Tibial nerve (tissue), 4 donors: ENCODE data around the gene HLA-C. TPM values are rescaled to one million over a fixed set of nuclear protein-coding genes. Genes with fewer than 3 reads are reported as not detected.

Source experiments
- DNase-seq, 2 donors: peaks; one replicate each; pipeline ENCODE4 v3.0.0-alpha.2; 2019; ENCODE audit warnings: low spot score in 2 of 2
- H3K27ac ChIP-seq, 4 donors: fragments of 200-600 bp; sonication (generic) in 3 of 4; one replicate each; pipeline ENCODE4 v1.5.1; 2017 to 2019; ENCODE audit warnings: mild to moderate bottlenecking in 1 of 4
- H3K27me3 ChIP-seq, 2 donors: fragments of 200-600 bp; sonication (generic) in 1 of 2; one replicate each; pipeline versions ENCODE4 v1.5.1 to v1.6.0; 2017 to 2019
- H3K36me3 ChIP-seq, 3 donors: fragments of 200-600 bp; sonication (generic); one replicate each; pipeline ENCODE4 v1.5.1; 2018 to 2019
- H3K4me1 ChIP-seq, 4 donors: fragments of 200-600 bp; sonication (generic) in 3 of 4; one replicate each; pipeline ENCODE4 v1.5.1; 2017 to 2019
- H3K4me3 ChIP-seq, 4 donors: fragments of 200-600 bp; sonication (generic) in 3 of 4; one replicate each; pipeline ENCODE4 v1.5.1; 2017 to 2019; ENCODE audit warnings: mild to moderate bottlenecking in 1 of 4, moderate library complexity in 1 of 4
- H3K9me3 ChIP-seq, 4 donors: fragments of 200-600 bp; sonication (generic) in 3 of 4; one replicate each; pipeline ENCODE4 v1.5.1; 2017 to 2019
- CTCF ChIP-seq, 5 experiments: fragments of 200-600 bp in 3 of 5; fragments of 450-650 bp in 2 of 5; sonication (generic) in 3 of 5; IDR thresholded peaks; one replicate each; pipeline ENCODE4 v1.5.1; 2016 to 2019; ENCODE audit warnings: antibody characterized with exemption in 5 of 5, mild to moderate bottlenecking in 3 of 5, moderate library complexity in 2 of 5
- EP300 ChIP-seq, 2 donors: sonication (generic); formaldehyde crosslinking; IDR thresholded peaks; one replicate each; pipeline ENCODE4 v1.6.1; 2017; ENCODE audit warnings: antibody characterized with exemption in 2 of 2, mild to moderate bottlenecking in 1 of 2
- POLR2A ChIP-seq, 2 donors: fragments of 450-650 bp; IDR thresholded peaks; one replicate each; pipeline ENCODE4 v1.6.1; 2017; ENCODE audit warnings: antibody characterized with exemption in 2 of 2, mild to moderate bottlenecking in 2 of 2, moderate library complexity in 2 of 2
- WGBS, 2 donors: methylation state at CpG; one replicate each; pipeline ENCODE4 v1.1.5; 2018; 5-methylcytosine and 5-hydroxymethylcytosine counted together
- total RNA-seq, 4 donors: library from RNA; depleted of rRNA; stranded (reverse); fragments of >200 nt; gene quantifications; one replicate each; pipeline ENCODE4 v1.1.0, GENCODE V29; 2016

The HLA-C gene
- 100 to 1,000 TPM; 148 to 482 (median 409) TPM for total RNA-seq

- Histone ChIP-seq H3K9me3 (no peaks in the 10 kb centered on the region), H3K4me3 (peak within 1 kb of the TSS; percentile 37 to 85 (median 56)), H3K27ac (peak within 1 kb of the TSS; percentile 48 to 98 (median 89)), H3K4me1 (peaks cover 0 to 7% (median 0%) of the 10 kb centered on the region in 4 donors), H3K36me3 (peaks cover 0 to 5% (median 0%) of the 10 kb centered on the region in 3 donors), H3K27me3 (no peaks in the 10 kb centered on the region)
- DNase-seq, result peak; percentile 84 to 93
- 0 to 1% methylated on average over 29 to 45 of the region's 62 CpGs for WGBS, 2 donors
- TF ChIP-seq CTCF (IDR thresholded peaks at IDR 0.05) (peak in 1 of 5 experiments; percentile 6), EP300 (IDR thresholded peaks at IDR 0.05) (peak in 1 of 2 donors; percentile 75), POLR2A (IDR thresholded peaks at IDR 0.05) (peak; percentile 52 to 72)
These were observed at the start of gene HLA-C for GRCh38 chr6:31271641-31272357. HLA-C (minus strand) TSS chr6:31272092; CDS start chr6:31272071, 21 bp downstream.

- H3K27ac ChIP-seq, result no peak overlapping the region
- no peak for DNase-seq
- no peaks in the 10 kb centered on the region for H3K4me1 ChIP-seq
- no peaks in the 10 kb centered on the region for H3K36me3 ChIP-seq
- no peaks in the 10 kb centered on the region for H3K9me3 ChIP-seq
- WGBS, 2 donors, result 3 to 50% methylated on average over 1 of the region's 1 CpG
- H3K4me3 ChIP-seq, result no peak overlapping the region
- no peaks in the 10 kb centered on the region for H3K27me3 ChIP-seq
- TF ChIP-seq EP300 (IDR thresholded peaks at IDR 0.05), result no peak
- TF ChIP-seq CTCF (IDR thresholded peaks at IDR 0.05), result no peak
- no peak for TF ChIP-seq POLR2A (IDR thresholded peaks at IDR 0.05)
These were observed 49.3 kb upstream of the HLA-C start for GRCh38 chr6:31321005-31321707.

GRCh38 chr6:31317036-31317435, 45.1 kb upstream of the HLA-C start:
- H3K4me3 ChIP-seq, result no peak overlapping the region
- 32 to 56% methylated on average over 2 of the region's 2 CpGs for WGBS, 2 donors
- TF ChIP-seq CTCF (IDR thresholded peaks at IDR 0.05), result no peak
- peaks cover 0 to 23% of the 10 kb centered on the region in 2 donors for H3K27me3 ChIP-seq
- no peak overlapping the region for H3K27ac ChIP-seq
- H3K36me3 ChIP-seq, result no peaks in the 10 kb centered on the region
- no peaks in the 10 kb centered on the region for H3K9me3 ChIP-seq
- no peaks in the 10 kb centered on the region for H3K4me1 ChIP-seq
- DNase-seq, result no peak

GRCh38 chr6:31309641-31310040, 37.7 kb upstream of the HLA-C start:
- Histone ChIP-seq H3K36me3 (no peaks in the 10 kb centered on the region), H3K4me3 (no peak overlapping the region), H3K9me3 (no peaks in the 10 kb centered on the region), H3K27ac (no peak overlapping the region), H3K4me1 (peaks cover 0 to 15% (median 4%) of the 10 kb centered on the region in 4 donors), H3K27me3 (peaks cover 0 to 55% of the 10 kb centered on the region in 2 donors)
- 79 to 83% methylated on average over 2 of the region's 2 CpGs for WGBS, 2 donors
- no peak for DNase-seq
- TF ChIP-seq EP300 (IDR thresholded peaks at IDR 0.05) (no peak), CTCF (IDR thresholded peaks at IDR 0.05) (no peak), POLR2A (IDR thresholded peaks at IDR 0.05) (no peak)

- Histone ChIP-seq H3K4me3 (peak overlapping the region in 3 of 4 donors; percentile 25 to 49 (median 44)), H3K27ac (peak overlapping the region in 1 of 4 donors; percentile 60), H3K4me1 (peaks cover 0 to 15% (median 4%) of the 10 kb centered on the region in 4 donors), H3K9me3 (no peaks in the 10 kb centered on the region), H3K27me3 (peaks cover 0 to 48% of the 10 kb centered on the region in 2 donors), H3K36me3 (no peaks in the 10 kb centered on the region)
- no peak for DNase-seq
- WGBS, 2 donors, result 47 to 68% methylated on average over 6 to 9 of the region's 11 CpGs
- no peak for TF ChIP-seq POLR2A (IDR thresholded peaks at IDR 0.05)
- TF ChIP-seq CTCF (IDR thresholded peaks at IDR 0.05), result no peak
- TF ChIP-seq EP300 (IDR thresholded peaks at IDR 0.05), result no peak
These were observed 36.9 kb upstream of the HLA-C start for GRCh38 chr6:31308845-31309175.
